ENCODE results near the gene TFR2. TPM values are rescaled to one million over a fixed set of nuclear protein-coding genes. Genes with fewer than 3 reads are reported as not detected.
A peak's percentile ranks its signal among the peaks of the same experiment; 100 is the strongest.

The TFR2 gene
- total and polyA plus RNA-seq, 2 of the 13 experiments (the other 11 are each of a cell fraction or from before 2014, with no cell fraction given): 36.9 to 64.2 TPM

- TF ChIP-seq ZNF841 (CRISPR knock-in tag; IDR thresholded peaks at IDR 0.05; ENCODE audit: borderline replicate concordance) (no peak), ZNF670 (CRISPR knock-in tag; IDR thresholded peaks at IDR 0.05; ENCODE audit: borderline replicate concordance) (peak; percentile 56; the same call in 1 of the 2 replicates), DRAP1 (CRISPR knock-in tag; IDR thresholded peaks at IDR 0.05) (peak; percentile 13; the same call in 1 of the 2 replicates), ZNF329 (CRISPR knock-in tag; IDR thresholded peaks at IDR 0.05; ENCODE audit: low read depth) (no peak), ZBED4 (CRISPR knock-in tag; IDR thresholded peaks at IDR 0.05; ENCODE audit: borderline replicate concordance) (peak; percentile 38; the same call in 1 of the 2 replicates), ATF7 (IDR thresholded peaks at IDR 0.05) (peak; percentile 93), ATF7 (CRISPR knock-in tag; IDR thresholded peaks at IDR 0.05) (no peak), PRDM15 (CRISPR knock-in tag; IDR thresholded peaks at IDR 0.05) (no peak), IKZF5 (CRISPR knock-in tag; IDR thresholded peaks at IDR 0.05) (no peak), ZNF564 (CRISPR knock-in tag; IDR thresholded peaks at IDR 0.05) (no peak), ZNF234 (CRISPR knock-in tag; conservative IDR thresholded peaks at IDR 0.05) (no peak), SMARCC2 (IDR thresholded peaks at IDR 0.05) (no peak), PHB2 (IDR thresholded peaks at IDR 0.05; ENCODE audit: partially characterized antibody) (no peak), SALL1 (CRISPR knock-in tag; IDR thresholded peaks at IDR 0.05) (no peak; the same call in 1 of the 2 replicates), ZNF512 (CRISPR knock-in tag; IDR thresholded peaks at IDR 0.05) (no peak), HNF4A (CRISPR knock-in tag; IDR thresholded peaks at IDR 0.05) (0 out of 2 replicates have a peak, but pooled peaks have one; percentile 9), RBFOX2 (IDR thresholded peaks at IDR 0.05; ENCODE audit: low read depth, low read length) (peak; percentile 95)
Measured at GRCh38 chr7:100611983-100612729, 29.2 kb downstream of the TFR2 start, which contains the start of gene MOSPD3 (continued).
